HCT116 (cell line): ENCODE measurements around the gene TAF3. TPM values are rescaled to one million over a fixed set of nuclear protein-coding genes. Genes with fewer than 3 reads are reported as not detected.
"Not testable (repeated sequence)": the region's sequence is repeated elsewhere in the genome, so short reads cannot be mapped to it uniquely, and the experiment has no call there.

ENCODE experiments used
- ATAC-seq: fragments of 200-7000 bp; cut with Tn5 transposase; 2 replicates; pipeline ENCODE4 v1.9.1; 2020; ENCODE audit warnings: mild to moderate bottlenecking, moderate library complexity
- BruUV-seq: library from RNA; stranded (reverse); fragments of 400-500 nt; replicated peaks from 2 replicates; lab custom pipeline; 2021; lab: Mats Ljungman, UMichigan
- CTCF ChIA-PET: fragments of 300-600 bp; sonication (Branson Sonifier 250); formaldehyde crosslinking; loops from one replicate; lab custom pipeline; 2021; ENCODE audit warnings: antibody characterized with exemption; lab: Charles Lee
- POLR2A ChIA-PET: fragments of 300-600, 350-600 bp; sonication (Branson Sonifier 250); formaldehyde crosslinking; loops from one replicate; lab custom pipeline; 2021; ENCODE audit warnings: antibody characterized with exemption; lab: Charles Lee
- RAD21 ChIA-PET, 2 experiments: fragments of 300-600 bp; sonication (Branson Sonifier 250); formaldehyde crosslinking; loops; one replicate each; lab custom pipeline; 2023; ENCODE audit warnings: low total read pairs in 2 of 2; ENCODE audit not compliant: uncharacterized antibody in 2 of 2, unreplicated experiment in 2 of 2, low non-redundant PET in 1 of 2; lab: Charles Lee
- DNase-seq: peaks from one replicate; pipeline ENCODE4 v3.0.0-alpha.2; 2010; ENCODE audit warnings: low read depth, low spot score
- H2AFZ ChIP-seq: fragments of 200-600 bp; shearing (Covaris generic), sonication (generic); 2 replicates; pipeline ENCODE4 v1.6.1; 2017; ENCODE audit warnings: low read depth, mixed run types, mixed read lengths, antibody characterized with exemption, low read length; ENCODE audit not compliant: poor library complexity, severe bottlenecking
- H3K27ac ChIP-seq: 2 replicates; pipeline ENCODE4 v1.5.1; 2012; ENCODE audit warnings: low read depth, low read length
- H3K27me3 ChIP-seq: fragments of 200-600 bp; sonication (generic); 2 replicates; pipeline ENCODE4 v1.6.1; 2016; ENCODE audit warnings: mixed run types, low read length, mixed read lengths; ENCODE audit not compliant: insufficient read depth
- H3K36me3 ChIP-seq, 2 experiments: fragments of 200-500 bp in 1 of 2; fragments of 200-600 bp in 1 of 2; sonication (Bioruptor generic) in 1 of 2; sonication (generic) in 1 of 2; 2 replicates each; pipeline versions ENCODE4 v1.5.1 to v1.6.1; 2014 to 2016; ENCODE audit warnings: low read length in 2 of 2, inconsistent platforms in 1 of 2, mixed read lengths in 1 of 2, mixed run types in 1 of 2; ENCODE audit not compliant: insufficient read depth in 2 of 2, control insufficient read depth in 1 of 2
- H3K4me1 ChIP-seq, 2 experiments: fragments of 200-600 bp in 1 of 2; sonication (generic) in 1 of 2; 2 replicates each; pipeline versions ENCODE4 v1.5.1 to v1.6.1; 2012 to 2017; ENCODE audit warnings: low read length in 2 of 2, inconsistent platforms in 1 of 2, mild to moderate bottlenecking in 1 of 2, mixed read lengths in 1 of 2, mixed run types in 1 of 2, moderate library complexity in 1 of 2; ENCODE audit not compliant: insufficient read depth in 2 of 2, control insufficient read depth in 1 of 2
- H3K4me2 ChIP-seq: fragments of 200-600 bp; sonication (generic); 2 replicates; pipeline ENCODE4 v1.6.1; 2017; ENCODE audit warnings: mixed run types, low read length, mixed read lengths
- H3K4me3 ChIP-seq, 2 experiments: fragments of 200-600 bp in 1 of 2; sonication (generic) in 1 of 2; replicated peaks in 1 of 2; 2 replicates each; pipeline ENCODE4 v1.5.1; 2011 to 2016; ENCODE audit warnings: low read length in 2 of 2, control low read depth in 1 of 2, low read depth in 1 of 2, mild to moderate bottlenecking in 1 of 2, mixed read lengths in 1 of 2, mixed run types in 1 of 2
- H3K79me2 ChIP-seq: fragments of 200-600 bp; sonication (generic); 2 replicates; pipeline ENCODE4 v1.6.1; 2017; ENCODE audit warnings: mild to moderate bottlenecking, mixed run types, low read length, moderate library complexity, mixed read lengths; ENCODE audit not compliant: insufficient read depth
- H3K9ac ChIP-seq: fragments of 200-600 bp; sonication (generic); 2 replicates; pipeline ENCODE4 v1.6.1; 2016; ENCODE audit warnings: low read length, mixed read lengths
- H3K9me2 ChIP-seq: fragments of 200-600 bp; sonication (generic), shearing (Covaris generic); 2 replicates; pipeline ENCODE4 v1.6.1; 2017; ENCODE audit warnings: mixed run types, mild to moderate bottlenecking, moderate library complexity; ENCODE audit not compliant: insufficient read depth
- H3K9me3 ChIP-seq, 2 experiments: fragments of 200-500 bp in 1 of 2; fragments of 200-600 bp in 1 of 2; sonication (Bioruptor generic) in 1 of 2; sonication (generic) in 1 of 2; 2 replicates each; pipeline ENCODE4 v1.6.1; 2014 to 2017; ENCODE audit warnings: low read length in 2 of 2, mixed read lengths in 2 of 2, inconsistent platforms in 1 of 2, low read depth in 1 of 2, mild to moderate bottlenecking in 1 of 2, mixed run types in 1 of 2, moderate library complexity in 1 of 2; ENCODE audit not compliant: control insufficient read depth in 1 of 2, insufficient read depth in 1 of 2
- H4K20me1 ChIP-seq: fragments of 200-600 bp; sonication (generic), shearing (Covaris generic); 2 replicates; pipeline ENCODE4 v1.6.1; 2017; ENCODE audit warnings: mixed run types, mild to moderate bottlenecking, moderate library complexity; ENCODE audit not compliant: insufficient read depth
- CBX3 ChIP-seq: IDR thresholded peaks from 2 replicates; pipeline ENCODE4 v1.6.1; 2012; ENCODE audit warnings: low read depth
- CEBPB ChIP-seq: IDR thresholded peaks from 2 replicates; pipeline ENCODE4 v1.6.1; 2012; ENCODE audit warnings: low read depth
- CTCF ChIP-seq, 3 experiments: fragments of 200-600 bp in 1 of 3; sonication (generic) in 1 of 3; IDR thresholded peaks in 2 of 3; conservative IDR thresholded peaks in 1 of 3; 2 replicates each; pipeline ENCODE4 v1.5.1; 2012 to 2017; ENCODE audit warnings: low read depth in 2 of 3, low read length in 2 of 3, antibody characterized with exemption in 1 of 3, borderline replicate concordance in 1 of 3, control low read depth in 1 of 3, mild to moderate bottlenecking in 1 of 3, mixed read lengths in 1 of 3, mixed run types in 1 of 3, moderate library complexity in 1 of 3; ENCODE audit not compliant: insufficient read depth in 1 of 3
- ELF1 ChIP-seq: IDR thresholded peaks from 2 replicates; pipeline ENCODE4 v1.6.1; 2012; ENCODE audit warnings: low read depth, borderline replicate concordance
- EZH2phosphoT487 ChIP-seq: fragments of 200-600 bp; IDR thresholded peaks from 2 replicates; pipeline ENCODE4 v1.6.1; 2018; ENCODE audit warnings: antibody characterized with exemption, borderline replicate concordance
- POLR2A ChIP-seq: IDR thresholded peaks from 2 replicates; pipeline ENCODE4 v1.7.0; 2011; ENCODE audit warnings: borderline replicate concordance; ENCODE audit not compliant: insufficient read depth, insufficient read length; ENCODE audit errors: extremely low read depth
- RAD21 ChIP-seq: IDR thresholded peaks from 2 replicates; pipeline ENCODE4 v1.6.1; 2012; ENCODE audit warnings: low read depth, mild to moderate bottlenecking
- SP1 ChIP-seq: IDR thresholded peaks from 2 replicates; pipeline ENCODE4 v1.6.1; 2012; ENCODE audit warnings: low read depth
- TCF7L2 ChIP-seq: IDR thresholded peaks from 2 replicates; pipeline ENCODE4 v1.7.0; 2011; ENCODE audit warnings: borderline replicate concordance, inconsistent platforms; ENCODE audit not compliant: insufficient read depth, insufficient read length; ENCODE audit errors: extremely low read depth
- ZFX ChIP-seq: fragments of 450-650 bp; IDR thresholded peaks from 2 replicates; pipeline ENCODE4 v1.6.1; 2017
- intact Hi-C: fragments of 100-400 bp; cut with micrococcal nuclease; formaldehyde crosslinking; loops from 2 replicates; pipeline ENCODE4 v1.10.0; 2022
- total RNA-seq: library from RNA; stranded (reverse); gene quantifications from one replicate; pipeline ENCODE4 v1.2.1, GENCODE V29; 2021; ENCODE audit not compliant: unreplicated experiment

TAF3 gene
- total RNA-seq, 1 experiment from 2014 or later: 8.0 TPM

DNA sequence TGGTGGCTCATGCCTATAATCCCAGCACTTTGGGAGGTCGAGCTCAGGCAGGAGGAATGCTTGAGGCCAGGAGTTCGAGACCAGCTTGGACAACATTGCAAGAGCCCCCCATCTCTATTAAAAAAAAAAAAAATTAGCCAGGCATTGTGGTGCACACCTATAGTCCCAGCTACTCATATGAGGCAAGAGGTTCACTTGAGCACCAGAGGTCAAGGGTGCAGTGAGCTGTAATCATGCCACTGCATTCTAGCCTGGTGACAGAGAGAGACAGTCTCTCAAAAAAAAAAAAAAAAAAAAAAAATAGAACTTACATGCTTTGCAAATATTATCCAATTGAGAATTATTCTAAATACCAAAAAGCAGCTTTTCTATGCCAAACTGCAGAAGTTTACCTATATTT is 41.5 kb upstream of the TAF3 start:
- Histone ChIP-seq H3K9me2 (no peaks in the 10 kb centered on the region), H2AFZ (no peak overlapping the region)
- CTCF ChIA-PET: no interaction called here
- no TSS peak for BruUV-seq
- TF ChIP-seq CEBPB (no peak), EZH2phosphoT487 (no peak)
- TF ChIP-seq, all 23 proteins: peak for 0
- no peak overlapping the region for H3K27ac ChIP-seq
- DNase-seq: no peak
- H3K4me3 ChIP-seq: no peak overlapping the region
- H3K36me3 ChIP-seq: peaks cover 10 to 22% of the 10 kb centered on the region in 2 experiments; a peak in 3 of 4 replicates
- RAD21 ChIA-PET: no interaction called here
- no peaks in the 10 kb centered on the region for H3K9me3 ChIP-seq
- H4K20me1 ChIP-seq: 0 out of 2 replicates have a peak, but pooled peaks cover 3% of the 10 kb centered on the region
- H3K79me2 ChIP-seq: peaks cover 10% of the 10 kb centered on the region
- intact Hi-C loops: no loop called here
- H3K4me2 ChIP-seq: no peak overlapping the region
- ATAC-seq: no peak
- no peaks in the 10 kb centered on the region for H3K27me3 ChIP-seq
- no peak overlapping the region for H3K9ac ChIP-seq
- POLR2A ChIA-PET: interaction anchor here (1.6 kb wide), 1 partner anchor 11 kb away, joined by 3 read pairs; the partner anchor contains the start of genes ATP5F1C and KIN
- no peaks in the 10 kb centered on the region for H3K4me1 ChIP-seq

DNA sequence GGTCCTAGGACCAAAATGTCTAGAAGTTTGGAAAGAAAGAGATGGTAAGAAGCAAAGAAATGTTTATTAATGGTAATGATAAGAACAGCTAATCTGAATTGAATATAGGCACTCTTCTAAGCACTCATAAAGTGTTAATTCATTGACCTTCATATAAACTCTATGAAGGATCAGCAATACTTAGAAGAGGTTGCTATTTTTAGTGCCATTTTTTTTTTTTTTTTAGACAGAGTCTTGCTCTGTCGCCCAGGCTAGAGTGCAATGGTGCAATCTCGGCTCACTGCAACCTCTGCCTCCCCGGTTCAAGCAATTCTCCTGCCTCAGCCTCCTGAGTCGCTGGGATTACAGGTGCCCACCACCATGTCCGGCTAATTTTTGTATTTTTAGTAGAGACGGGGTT is 36.1 kb upstream of the TAF3 start:
- H3K27ac ChIP-seq, H4K20me1 ChIP-seq, H3K4me3 ChIP-seq, H3K9ac ChIP-seq, DNase-seq, H3K4me2 ChIP-seq, BruUV-seq, H2AFZ ChIP-seq, H3K27me3 ChIP-seq, H3K36me3 ChIP-seq, intact Hi-C loops, H3K9me3 ChIP-seq, RAD21 ChIA-PET, ATAC-seq, H3K4me1 ChIP-seq, CTCF ChIA-PET, POLR2A ChIA-PET, H3K9me2 ChIP-seq: not testable (repeated sequence)
- H3K79me2 ChIP-seq: peaks cover 63% of the 10 kb centered on the region

DNA sequence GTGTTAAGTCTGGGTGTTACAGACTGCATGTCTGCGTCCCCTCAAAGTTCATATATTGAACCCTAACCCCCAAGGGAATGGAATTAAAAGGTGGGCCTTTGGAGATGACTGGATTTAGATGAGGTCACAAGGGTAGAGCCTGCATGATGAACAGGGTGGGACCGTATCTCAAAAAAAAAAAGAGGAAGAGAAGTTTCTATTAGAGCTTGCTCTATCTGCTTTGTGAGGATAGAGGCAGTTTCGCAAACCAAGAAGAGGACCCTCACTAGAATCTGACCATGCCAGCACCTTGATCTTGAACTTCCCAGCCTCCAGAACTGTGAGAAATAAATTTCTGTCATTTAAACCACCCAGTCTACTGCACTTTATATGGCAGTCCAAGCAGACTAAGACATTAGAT is 31.9 kb upstream of the TAF3 start:
- Histone ChIP-seq H3K36me3 (peaks cover 0 to 5% of the 10 kb centered on the region in 2 experiments; a peak in 1 of 4 replicates), H3K79me2 (peaks cover 96% of the 10 kb centered on the region), H3K27me3 (no peaks in the 10 kb centered on the region), H3K4me3 (peak overlapping the region; percentile 90 to 92), H3K9ac (no peak overlapping the region), H3K9me3 (no peaks in the 10 kb centered on the region), H3K9me2 (no peaks in the 10 kb centered on the region), H3K4me1 (peaks cover 10 to 20% of the 10 kb centered on the region in 2 experiments; a peak in 3 of 4 replicates), H3K4me2 (peak overlapping the region; percentile 87), H4K20me1 (peaks cover 9% of the 10 kb centered on the region), H2AFZ (no peak overlapping the region), H3K27ac (no peak overlapping the region)
- RAD21 ChIA-PET: no interaction called here
- POLR2A ChIA-PET: no interaction called here
- CTCF ChIA-PET: no interaction called here
- intact Hi-C loops: loop anchor here (5.0 kb wide), 1 partner anchor 1809 kb away; the partner anchor contains the start of gene IL15RA
- ATAC-seq (no peak), DNase-seq (no peak)
- no TSS peak for BruUV-seq
- TF ChIP-seq CBX3: no peak
- no peak for TF ChIP-seq CTCF (IDR thresholded peaks at IDR 0.05 in 2 of 3, conservative IDR thresholded peaks at IDR 0.05 in 1 of 3; ENCODE audit: borderline replicate concordance in 1 of 3, insufficient read depth in 1 of 3, low read depth in 2 of 3, low read length in 2 of 3)
- TF ChIP-seq TCF7L2: no peak
- TF ChIP-seq SP1: no peak
- TF ChIP-seq ZFX: no peak
- no peak for TF ChIP-seq EZH2phosphoT487
- no peak for TF ChIP-seq POLR2A
- TF ChIP-seq RAD21: no peak
- no peak for TF ChIP-seq ELF1
